GM21529 (cell line): ENCODE measurements around the gene SF1.

ENCODE experiments used
- ATAC-seq: cut with Tn5 transposase; IDR thresholded peaks from one replicate; pipeline ENCODE4 v1.9.1; 2021; ENCODE audit not compliant: unreplicated experiment

SF1 gene

GRCh38 chr11:64784813-64785581 is 6.7 kb upstream of the SF1 start:
- no peak for ATAC-seq

GRCh38 chr11:64778223-64778472 is 194 bp downstream of the SF1 start:
- ATAC-seq, result no peak

- ATAC-seq, result no peak
Observed at GRCh38 chr11:64777449-64778222, 706 bp downstream of the SF1 start.

GRCh38 chr11:64776875-64777274 is 1.5 kb downstream of the SF1 start:
- no peak for ATAC-seq

GRCh38 chr11:64776425-64776824 is 1.9 kb downstream of the SF1 start:
- ATAC-seq, result no peak

- ATAC-seq, result no peak
Observed at GRCh38 chr11:64774144-64774543, 4.2 kb downstream of the SF1 start.

GRCh38 chr11:64772303-64773018 is 5.9 kb downstream of the SF1 start:
- no peak for ATAC-seq

- ATAC-seq, result peak; percentile 65
Observed at GRCh38 chr11:64771861-64772260, 6.5 kb downstream of the SF1 start.

- ATAC-seq, result no peak
Observed at GRCh38 chr11:64770120-64770519, 8.2 kb downstream of the SF1 start.

GRCh38 chr11:64769283-64769682 is 9.1 kb downstream of the SF1 start:
- ATAC-seq, result no peak

GRCh38 chr11:64768300-64768694 is 10.0 kb downstream of the SF1 start:
- ATAC-seq, result no peak

- no peak for ATAC-seq
Observed at GRCh38 chr11:64767344-64768299, 10.7 kb downstream of the SF1 start.

GRCh38 chr11:64766881-64767280 is 11.5 kb downstream of the SF1 start:
- ATAC-seq, result no peak

- ATAC-seq, result no peak
Observed at GRCh38 chr11:64765851-64766665, 12.3 kb downstream of the SF1 start.

GRCh38 chr11:64765291-64765850 is 13.0 kb downstream of the SF1 start:
- ATAC-seq, result no peak

GRCh38 chr11:64764753-64765152 is 13.6 kb downstream of the SF1 start:
- ATAC-seq, result no peak

GRCh38 chr11:64764040-64764611 is 14.2 kb downstream of the SF1 start:
- no peak for ATAC-seq

GRCh38 chr11:64763526-64764039 is 14.8 kb downstream of the SF1 start:
- no peak for ATAC-seq
